ENCODE data around the gene ZSCAN12. TPM values are rescaled to one million over a fixed set of nuclear protein-coding genes. Genes with fewer than 3 reads are reported as not detected.
A peak's percentile ranks its signal among the peaks of the same experiment; 100 is the strongest.

The ZSCAN12 gene
- polyA plus RNA-seq, 1 donor (not counting 4 experiments of a cell fraction or from before 2014, with no cell fraction given): 4.0 TPM

DNA sequence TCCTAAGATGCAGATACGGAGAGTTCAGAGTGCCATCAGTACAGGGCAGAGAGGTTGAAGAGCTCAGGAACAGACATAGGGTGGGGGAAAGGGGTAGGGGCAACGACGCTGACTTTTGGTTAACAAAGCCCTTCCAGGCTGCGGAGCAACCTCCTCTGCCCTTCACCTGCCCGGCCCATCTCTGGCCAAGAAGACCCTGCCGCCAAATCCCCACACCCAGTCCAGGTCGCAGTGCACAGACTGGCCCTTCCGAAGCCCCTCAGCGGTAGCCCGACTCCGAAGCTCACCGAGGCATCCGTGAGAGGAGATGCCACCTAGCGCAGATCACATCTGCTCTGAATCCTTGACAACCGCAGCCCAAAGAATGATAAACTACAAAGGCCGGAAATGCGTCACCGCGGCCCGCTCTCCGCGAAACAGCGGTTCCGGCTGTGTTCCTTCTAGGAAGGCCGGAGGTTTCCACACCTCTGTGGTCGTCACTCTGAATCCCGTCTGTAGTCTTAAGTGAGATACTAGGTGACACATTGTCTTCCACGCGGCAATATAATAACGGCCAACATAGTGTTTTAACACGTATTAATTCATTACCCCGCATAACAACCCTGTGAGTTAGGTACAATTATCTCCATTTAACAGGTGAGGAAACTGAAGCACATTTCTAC lies 43.7 kb upstream of the ZSCAN12 start, which contains the start of gene ZSCAN23:
Gene ZSCAN23 (minus strand): TSS at position 380 of the 662 bp plus-strand sequence. CDS start 7,225 bp downstream, outside the sequence.
- H3K36me3 ChIP-seq (ENCODE audit: control insufficient read depth in 2 of 2, extremely low read depth in 1 of 2, insufficient read depth in 2 of 2, low read length in 2 of 2): no peaks in the 10 kb centered on the region
- H2AFZ ChIP-seq (ENCODE audit: control insufficient read depth, low read length): peak within 1 kb of the TSS; percentile 89
- peak; percentile 76 for FAIRE-seq
- dilution Hi-C loops (cut with MboI; ENCODE audit: extremely low pct_ligation_motif_present, low sequenced_read_pairs): no loop called here
- H3K79me2 ChIP-seq (ENCODE audit: control insufficient read depth, insufficient read depth, low read length): no peaks in the 10 kb centered on the region
- no peaks in the 10 kb centered on the region for H3K9me3 ChIP-seq (ENCODE audit: control insufficient read depth, low read depth, low read length)
- DNase-seq (ENCODE audit: low read depth, low spot score): no peak
- no peaks in the 10 kb centered on the region for H3K4me1 ChIP-seq (ENCODE audit: control insufficient read depth, extremely low read depth, insufficient read depth, low read length)
- H3K4me3 ChIP-seq (ENCODE audit: control insufficient read depth in 2 of 3, extremely low read depth in 1 of 3, insufficient read depth in 2 of 3, low read depth in 1 of 3, low read length in 3 of 3): peak within 1 kb of the TSS; percentile 62 to 82 (median 75)
- TF ChIP-seq, protein P1, sequence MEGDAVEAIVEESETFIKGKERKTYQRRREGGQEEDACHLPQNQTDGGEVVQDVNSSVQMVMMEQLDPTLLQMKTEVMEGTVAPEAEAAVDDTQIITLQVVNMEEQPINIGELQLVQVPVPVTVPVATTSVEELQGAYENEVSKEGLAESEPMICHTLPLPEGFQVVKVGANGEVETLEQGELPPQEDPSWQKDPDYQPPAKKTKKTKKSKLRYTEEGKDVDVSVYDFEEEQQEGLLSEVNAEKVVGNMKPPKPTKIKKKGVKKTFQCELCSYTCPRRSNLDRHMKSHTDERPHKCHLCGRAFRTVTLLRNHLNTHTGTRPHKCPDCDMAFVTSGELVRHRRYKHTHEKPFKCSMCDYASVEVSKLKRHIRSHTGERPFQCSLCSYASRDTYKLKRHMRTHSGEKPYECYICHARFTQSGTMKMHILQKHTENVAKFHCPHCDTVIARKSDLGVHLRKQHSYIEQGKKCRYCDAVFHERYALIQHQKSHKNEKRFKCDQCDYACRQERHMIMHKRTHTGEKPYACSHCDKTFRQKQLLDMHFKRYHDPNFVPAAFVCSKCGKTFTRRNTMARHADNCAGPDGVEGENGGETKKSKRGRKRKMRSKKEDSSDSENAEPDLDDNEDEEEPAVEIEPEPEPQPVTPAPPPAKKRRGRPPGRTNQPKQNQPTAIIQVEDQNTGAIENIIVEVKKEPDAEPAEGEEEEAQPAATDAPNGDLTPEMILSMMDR (optimal IDR thresholded peaks at IDR 0.05 in 1 of 3, IDR thresholded peaks at IDR 0.05 in 1 of 3, conservative IDR thresholded peaks at IDR 0.05 in 1 of 3; ENCODE audit: extremely low read depth in 1 of 3, insufficient read depth in 2 of 3, low read length in 3 of 3): peak in 1 of 3 experiments; percentile 18
- no peak for TF ChIP-seq EZH2 (IDR thresholded peaks at IDR 0.05; ENCODE audit: low read length)
- peak within 1 kb of the TSS; percentile 41 for H3K27ac ChIP-seq (ENCODE audit: control insufficient read depth, insufficient read depth, low read length)
- peak within 1 kb of the TSS; percentile 71 for H3K9ac ChIP-seq (ENCODE audit: control insufficient read depth, extremely low read depth, insufficient read depth, low read length)
- no peaks in the 10 kb centered on the region for H3K9me1 ChIP-seq (ENCODE audit: control insufficient read depth, extremely low read depth, insufficient read depth, low read length)
- no peaks in the 10 kb centered on the region for H4K20me1 ChIP-seq (ENCODE audit: control insufficient read depth, extremely low read depth, insufficient read depth, low read length)
- H3K27me3 ChIP-seq (ENCODE audit: control insufficient read depth, extremely low read depth, insufficient read depth, low read length): peaks cover 11% of the 10 kb centered on the region
- peak within 1 kb of the TSS; percentile 45 for H3K4me2 ChIP-seq (ENCODE audit: control insufficient read depth, extremely low read depth, insufficient read depth, low read depth, low read length)

DNA sequence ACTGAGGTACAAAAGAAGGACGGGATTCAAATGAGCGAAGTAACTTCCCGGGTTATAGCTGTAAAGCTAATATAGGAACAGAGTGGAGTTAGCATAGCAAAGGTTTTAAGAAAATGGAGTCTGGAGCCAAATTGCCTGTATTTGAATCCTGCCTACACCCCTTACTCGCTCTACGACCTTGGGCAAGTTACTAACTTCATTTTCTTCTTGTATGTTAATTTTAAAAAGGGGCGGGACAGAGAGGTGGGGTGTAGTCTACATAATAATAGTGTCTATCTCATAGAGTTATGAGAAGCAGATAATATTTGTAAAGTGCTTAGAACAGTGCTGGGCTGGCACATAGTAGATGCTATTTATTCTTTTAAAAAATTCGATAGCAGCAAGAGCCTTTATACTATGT lies 43.0 kb upstream of the ZSCAN12 start:
- TF ChIP-seq EZH2 (IDR thresholded peaks at IDR 0.05; ENCODE audit: low read length): no peak
- TF ChIP-seq, protein P1 (optimal IDR thresholded peaks at IDR 0.05 in 1 of 3, IDR thresholded peaks at IDR 0.05 in 1 of 3, conservative IDR thresholded peaks at IDR 0.05 in 1 of 3; ENCODE audit: extremely low read depth in 1 of 3, insufficient read depth in 2 of 3, low read length in 3 of 3): no peak
- H3K36me3 ChIP-seq (ENCODE audit: control insufficient read depth in 2 of 2, extremely low read depth in 1 of 2, insufficient read depth in 2 of 2, low read length in 2 of 2): no peaks in the 10 kb centered on the region
- H4K20me1 ChIP-seq (ENCODE audit: control insufficient read depth, extremely low read depth, insufficient read depth, low read length): no peaks in the 10 kb centered on the region
- peaks cover 11% of the 10 kb centered on the region for H3K27me3 ChIP-seq (ENCODE audit: control insufficient read depth, extremely low read depth, insufficient read depth, low read length)
- H3K79me2 ChIP-seq (ENCODE audit: control insufficient read depth, insufficient read depth, low read length): no peaks in the 10 kb centered on the region
- H3K9ac ChIP-seq (ENCODE audit: control insufficient read depth, extremely low read depth, insufficient read depth, low read length): peak overlapping the region; percentile 71
- H2AFZ ChIP-seq (ENCODE audit: control insufficient read depth, low read length): no peak overlapping the region
- no peak overlapping the region for H3K27ac ChIP-seq (ENCODE audit: control insufficient read depth, insufficient read depth, low read length)
- no peak for DNase-seq (ENCODE audit: low read depth, low spot score)
- peak overlapping the region; percentile 45 for H3K4me2 ChIP-seq (ENCODE audit: control insufficient read depth, extremely low read depth, insufficient read depth, low read depth, low read length)
- peak overlapping the region; percentile 62 to 82 (median 75) for H3K4me3 ChIP-seq (ENCODE audit: control insufficient read depth in 2 of 3, extremely low read depth in 1 of 3, insufficient read depth in 2 of 3, low read depth in 1 of 3, low read length in 3 of 3)
- no peak for FAIRE-seq
- no peaks in the 10 kb centered on the region for H3K9me1 ChIP-seq (ENCODE audit: control insufficient read depth, extremely low read depth, insufficient read depth, low read length)
- no peaks in the 10 kb centered on the region for H3K4me1 ChIP-seq (ENCODE audit: control insufficient read depth, extremely low read depth, insufficient read depth, low read length)
- dilution Hi-C loops (cut with MboI; ENCODE audit: extremely low pct_ligation_motif_present, low sequenced_read_pairs): no loop called here
- no peaks in the 10 kb centered on the region for H3K9me3 ChIP-seq (ENCODE audit: control insufficient read depth, low read depth, low read length)

Measured in keratinocyte (primary cell).